Measurements from ENCODE around the gene SORL1-AS1.

DNA sequence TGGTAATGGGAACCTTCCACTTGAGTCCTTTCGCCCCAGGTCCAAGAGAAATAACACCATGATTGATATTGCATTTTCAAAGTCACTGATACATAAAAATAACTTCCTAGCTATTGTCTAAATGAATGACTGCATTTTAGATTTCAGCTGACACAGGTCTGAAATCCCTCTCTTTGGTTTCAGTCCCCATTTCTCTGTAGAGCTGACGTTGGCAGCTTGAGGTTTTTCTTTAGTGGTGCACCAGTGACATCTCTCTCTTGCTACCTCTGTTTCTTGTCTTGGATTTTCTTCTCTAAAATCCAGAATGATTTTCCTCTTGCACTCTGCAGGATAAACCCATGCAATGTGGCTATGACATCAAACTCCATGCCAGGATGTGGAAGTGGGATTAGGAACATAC lies 32.4 kb downstream of the SORL1-AS1 start:
- TF ChIP-seq, protein P1, sequence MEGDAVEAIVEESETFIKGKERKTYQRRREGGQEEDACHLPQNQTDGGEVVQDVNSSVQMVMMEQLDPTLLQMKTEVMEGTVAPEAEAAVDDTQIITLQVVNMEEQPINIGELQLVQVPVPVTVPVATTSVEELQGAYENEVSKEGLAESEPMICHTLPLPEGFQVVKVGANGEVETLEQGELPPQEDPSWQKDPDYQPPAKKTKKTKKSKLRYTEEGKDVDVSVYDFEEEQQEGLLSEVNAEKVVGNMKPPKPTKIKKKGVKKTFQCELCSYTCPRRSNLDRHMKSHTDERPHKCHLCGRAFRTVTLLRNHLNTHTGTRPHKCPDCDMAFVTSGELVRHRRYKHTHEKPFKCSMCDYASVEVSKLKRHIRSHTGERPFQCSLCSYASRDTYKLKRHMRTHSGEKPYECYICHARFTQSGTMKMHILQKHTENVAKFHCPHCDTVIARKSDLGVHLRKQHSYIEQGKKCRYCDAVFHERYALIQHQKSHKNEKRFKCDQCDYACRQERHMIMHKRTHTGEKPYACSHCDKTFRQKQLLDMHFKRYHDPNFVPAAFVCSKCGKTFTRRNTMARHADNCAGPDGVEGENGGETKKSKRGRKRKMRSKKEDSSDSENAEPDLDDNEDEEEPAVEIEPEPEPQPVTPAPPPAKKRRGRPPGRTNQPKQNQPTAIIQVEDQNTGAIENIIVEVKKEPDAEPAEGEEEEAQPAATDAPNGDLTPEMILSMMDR (IDR thresholded peaks at IDR 0.05): no peak
- TF ChIP-seq ZFX (IDR thresholded peaks at IDR 0.05; ENCODE audit: borderline replicate concordance): no peak
